WTC11 (cell line): ENCODE data around the gene TMEM179. TPM values are rescaled to one million over a fixed set of nuclear protein-coding genes. Genes with fewer than 3 reads are reported as not detected.

Source experiments
- ATAC-seq: fragments of 200-7000 bp; cut with Tn5 transposase; 2 replicates; pipeline ENCODE4 v1.10.0; 2021; ENCODE audit warnings: mild to moderate bottlenecking, moderate library complexity
- CTCF ChIA-PET: fragments of 300-600 bp; sonication (Branson Sonifier 250); formaldehyde crosslinking; loops from one replicate; lab custom pipeline; 2021; ENCODE audit warnings: antibody characterized with exemption; lab: Charles Lee
- POLR2A ChIA-PET: fragments of 350-600 bp; sonication (Branson Sonifier 250); formaldehyde crosslinking; loops from one replicate; lab custom pipeline; 2021; ENCODE audit warnings: antibody characterized with exemption; lab: Charles Lee
- DNase-seq: peaks from one replicate; pipeline ENCODE4 v3.0.0; 2021; ENCODE audit warnings: low spot score
- H3K27ac Mint-ChIP-seq: 2 replicates; pipeline ENCODE4 v1.8.0; 2021; ENCODE audit warnings: mixed read lengths
- H3K27me3 Mint-ChIP-seq: 2 replicates; pipeline ENCODE4 v1.8.0; 2021; ENCODE audit warnings: low read depth, mild to moderate bottlenecking, moderate library complexity, mixed read lengths
- H3K36me3 Mint-ChIP-seq: 2 replicates; pipeline ENCODE4 v1.8.0; 2021; ENCODE audit warnings: mixed read lengths
- H3K4me1 Mint-ChIP-seq: 2 replicates; pipeline ENCODE4 v1.8.0; 2022; ENCODE audit warnings: mixed read lengths
- H3K4me3 Mint-ChIP-seq: 2 replicates; pipeline ENCODE4 v1.8.0; 2021; ENCODE audit warnings: mild to moderate bottlenecking, moderate library complexity, mixed read lengths
- H3K9me3 Mint-ChIP-seq: 2 replicates; pipeline ENCODE4 v1.8.0; 2021; ENCODE audit warnings: mixed read lengths
- E2F1 ChIP-seq: sonication (generic); formaldehyde crosslinking; IDR thresholded peaks from 2 replicates; pipeline ENCODE4 v1.8.0; 2022; ENCODE audit warnings: mild to moderate bottlenecking, missing genetic modification reagents
- ETV6 ChIP-seq: sonication (generic); formaldehyde crosslinking; IDR thresholded peaks from 2 replicates; pipeline ENCODE4 v1.8.1; 2022; ENCODE audit warnings: mild to moderate bottlenecking, missing genetic modification reagents
- GABPB1 ChIP-seq: sonication (generic); formaldehyde crosslinking; IDR thresholded peaks from 2 replicates; pipeline ENCODE4 v1.8.1; 2023; ENCODE audit warnings: mild to moderate bottlenecking, missing genetic modification reagents
- HMGXB4 ChIP-seq: sonication (generic); formaldehyde crosslinking; IDR thresholded peaks from 2 replicates; pipeline ENCODE4 v1.8.1; 2023; ENCODE audit warnings: mild to moderate bottlenecking, moderate library complexity, missing genetic modification reagents
- IRF1 ChIP-seq: sonication (generic); formaldehyde crosslinking; IDR thresholded peaks from 2 replicates; pipeline ENCODE4 v1.8.0; 2023; ENCODE audit warnings: missing genetic modification reagents
- JAZF1 ChIP-seq: fragments of 250-450 bp; sonication (Bioruptor Pico); IDR thresholded peaks from 2 replicates; pipeline ENCODE4 v1.9.0; 2021; ENCODE audit warnings: moderate library complexity, mild to moderate bottlenecking, inconsistent platforms
- KAT7 ChIP-seq: sonication (generic); formaldehyde crosslinking; IDR thresholded peaks from 2 replicates; pipeline ENCODE4 v1.8.1; 2023; ENCODE audit warnings: missing genetic modification reagents, mild to moderate bottlenecking, borderline replicate concordance
- SMAD4 ChIP-seq: sonication (generic); formaldehyde crosslinking; IDR thresholded peaks from 2 replicates; pipeline ENCODE4 v1.8.0; 2022; ENCODE audit warnings: mild to moderate bottlenecking, missing genetic modification reagents
- STAT6 ChIP-seq: sonication (generic); formaldehyde crosslinking; conservative IDR thresholded peaks from 2 replicates; pipeline ENCODE4 v1.8.1; 2023; ENCODE audit warnings: mild to moderate bottlenecking, low read depth, missing genetic modification reagents, moderate library complexity
- TCF7 ChIP-seq: sonication (generic); formaldehyde crosslinking; IDR thresholded peaks from 2 replicates; pipeline ENCODE4 v1.8.0; 2022; ENCODE audit warnings: mild to moderate bottlenecking, low read depth, missing genetic modification reagents, moderate library complexity
- TEAD4 ChIP-seq: sonication (generic); formaldehyde crosslinking; IDR thresholded peaks from 2 replicates; pipeline ENCODE4 v1.8.0; 2022; ENCODE audit warnings: mild to moderate bottlenecking, missing genetic modification reagents
- ZNF219 ChIP-seq: sonication (generic); formaldehyde crosslinking; IDR thresholded peaks from 2 replicates; pipeline ENCODE4 v1.8.0; 2023; ENCODE audit warnings: missing genetic modification reagents, mild to moderate bottlenecking, borderline replicate concordance
- ZNF281 ChIP-seq: sonication (generic); formaldehyde crosslinking; IDR thresholded peaks from 2 replicates; pipeline ENCODE4 v1.8.0; 2023; ENCODE audit warnings: mild to moderate bottlenecking, missing genetic modification reagents
- ZSCAN18 ChIP-seq: fragments of 250-450 bp; sonication (Bioruptor Pico); IDR thresholded peaks from 2 replicates; pipeline ENCODE4 v2.1.2; 2022; ENCODE audit warnings: mild to moderate bottlenecking, moderate library complexity
- total RNA-seq: library from RNA; stranded (reverse); gene quantifications from 3 replicates; pipeline ENCODE4 v1.2.3, GENCODE V29; 2021
- TF ChIP-seq, protein P1 (sequence below): sonication (generic); formaldehyde crosslinking; IDR thresholded peaks from 2 replicates; pipeline ENCODE4 v1.8.1; 2022; ENCODE audit warnings: mild to moderate bottlenecking, missing genetic modification reagents, moderate library complexity, borderline replicate concordance

TMEM179 gene
- total RNA-seq, 1 experiment from 2014 or later = 2.4 TPM

DNA sequence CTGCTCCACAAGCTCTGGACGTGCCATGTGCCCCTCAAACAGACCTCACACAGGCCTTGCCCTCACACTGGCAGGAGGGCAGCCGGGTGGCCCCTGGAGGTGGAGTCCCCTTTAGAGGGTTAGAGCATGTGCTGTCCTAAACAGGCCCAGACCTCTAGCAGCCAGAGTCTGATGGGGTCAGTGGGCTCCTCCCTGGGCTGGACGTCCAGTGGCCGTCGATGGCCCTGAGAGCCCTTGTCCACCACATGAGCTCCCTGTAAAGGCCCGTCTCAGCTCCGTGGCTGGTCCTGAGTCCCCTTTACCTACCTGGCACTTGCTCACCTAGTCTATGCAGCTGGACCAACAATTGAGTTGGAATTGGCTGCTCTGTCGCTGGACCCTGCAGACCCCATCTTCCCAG is 3.8 kb downstream of the TMEM179 start:
- H3K27ac Mint-ChIP-seq = no peak overlapping the region
- H3K27me3 Mint-ChIP-seq = peaks cover 22% of the 10 kb centered on the region
- CTCF ChIA-PET = interaction anchor here (0.7 kb wide), 1 partner anchor 39 kb away, joined by 3 read pairs; no protein-coding TSS in a partner anchor
- peaks cover 10% of the 10 kb centered on the region for H3K4me1 Mint-ChIP-seq
- TF ChIP-seq GABPB1 (CRISPR knock-in tag) (no peak), ZNF281 (no peak), ZNF219 (CRISPR knock-in tag) (no peak), HMGXB4 (CRISPR knock-in tag) (no peak)
- POLR2A ChIA-PET = no interaction called here
- DNase-seq (no peak), ATAC-seq (no peak)
- no peaks in the 10 kb centered on the region for H3K9me3 Mint-ChIP-seq
- no peak overlapping the region for H3K4me3 Mint-ChIP-seq
- no peaks in the 10 kb centered on the region for H3K36me3 Mint-ChIP-seq

DNA sequence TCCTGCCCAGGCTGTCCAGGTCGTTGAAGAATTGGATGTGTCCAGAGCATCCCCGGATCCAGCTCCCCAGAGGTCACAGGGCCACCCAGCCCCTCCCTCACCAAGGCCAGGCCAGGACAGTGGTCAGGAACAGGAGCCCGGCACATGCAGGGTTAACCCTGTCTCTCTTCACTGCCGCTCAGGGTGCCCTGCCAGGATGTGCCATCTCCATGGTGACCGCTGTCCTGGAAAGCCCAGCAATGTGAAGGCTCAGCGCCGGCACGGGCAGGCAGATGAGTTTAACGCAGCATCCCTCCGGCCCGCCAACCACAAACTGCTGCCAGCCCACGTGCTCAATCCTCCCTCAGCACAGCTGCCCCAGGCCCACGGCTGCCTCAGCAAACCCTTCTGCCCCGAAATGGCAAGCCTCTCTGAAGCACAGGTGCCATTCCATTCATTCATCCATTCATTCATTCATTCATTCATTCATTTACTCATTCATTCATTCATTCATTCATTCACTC is 4.4 kb downstream of the TMEM179 start:
- H3K4me3 Mint-ChIP-seq = no peak overlapping the region
- no peaks in the 10 kb centered on the region for H3K36me3 Mint-ChIP-seq
- no peak overlapping the region for H3K27ac Mint-ChIP-seq
- TF ChIP-seq STAT6 (CRISPR knock-in tag) = no peak
- TF ChIP-seq, protein P1, sequence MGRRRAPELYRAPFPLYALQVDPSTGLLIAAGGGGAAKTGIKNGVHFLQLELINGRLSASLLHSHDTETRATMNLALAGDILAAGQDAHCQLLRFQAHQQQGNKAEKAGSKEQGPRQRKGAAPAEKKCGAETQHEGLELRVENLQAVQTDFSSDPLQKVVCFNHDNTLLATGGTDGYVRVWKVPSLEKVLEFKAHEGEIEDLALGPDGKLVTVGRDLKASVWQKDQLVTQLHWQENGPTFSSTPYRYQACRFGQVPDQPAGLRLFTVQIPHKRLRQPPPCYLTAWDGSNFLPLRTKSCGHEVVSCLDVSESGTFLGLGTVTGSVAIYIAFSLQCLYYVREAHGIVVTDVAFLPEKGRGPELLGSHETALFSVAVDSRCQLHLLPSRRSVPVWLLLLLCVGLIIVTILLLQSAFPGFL (CRISPR knock-in tag) = no peak
- TF ChIP-seq JAZF1 (CRISPR knock-in tag) = no peak
- TF ChIP-seq TCF7 = no peak
- no peak for TF ChIP-seq ZNF219 (CRISPR knock-in tag)
- no peak for TF ChIP-seq KAT7
- TF ChIP-seq ETV6 (CRISPR knock-in tag) = no peak
- peaks cover 16% of the 10 kb centered on the region for H3K27me3 Mint-ChIP-seq
- POLR2A ChIA-PET = no interaction called here
- CTCF ChIA-PET = interaction anchor here (0.7 kb wide), 1 partner anchor 40 kb away, joined by 3 read pairs; no protein-coding TSS in a partner anchor
- DNase-seq (no peak), ATAC-seq (no peak)
- H3K4me1 Mint-ChIP-seq = peaks cover 7% of the 10 kb centered on the region
- H3K9me3 Mint-ChIP-seq = no peaks in the 10 kb centered on the region

- no peaks in the 10 kb centered on the region for H3K9me3 Mint-ChIP-seq
- ChIA-PET POLR2A (no interaction called here), CTCF (no interaction called here)
- H3K4me3 Mint-ChIP-seq = no peak overlapping the region
- H3K27ac Mint-ChIP-seq = no peak overlapping the region
- DNase-seq = no peak
- peaks cover 3% of the 10 kb centered on the region; the same call in 1 of the 2 replicates for H3K4me1 Mint-ChIP-seq
- peaks cover 10% of the 10 kb centered on the region for H3K27me3 Mint-ChIP-seq
- no peaks in the 10 kb centered on the region for H3K36me3 Mint-ChIP-seq
- no peak for ATAC-seq
- TF ChIP-seq ZSCAN18 (no peak), ETV6 (CRISPR knock-in tag) (no peak), SMAD4 (CRISPR knock-in tag) (no peak), IRF1 (no peak), E2F1 (CRISPR knock-in tag) (no peak), STAT6 (CRISPR knock-in tag) (no peak), TEAD4 (CRISPR knock-in tag) (no peak)
Measured at GRCh38 chr14:104599446-104599845, 5.1 kb downstream of the TMEM179 start.
